CD14-positive monocyte (primary cell): ENCODE measurements around the gene DRAXIN. TPM values are rescaled to one million over a fixed set of nuclear protein-coding genes. Genes with fewer than 3 reads are reported as not detected.
A peak's percentile ranks its signal among the peaks of the same experiment; 100 is the strongest.

Source experiments
- DNase-seq, 3 donors: peaks; one replicate each; pipeline ENCODE4 v3.0.0-alpha.2; 2011 to 2022
- H2AFZ ChIP-seq: 2 replicates; pipeline ENCODE4 v1.6.0; 2012; ENCODE audit warnings: mild to moderate bottlenecking, low read depth, low read length, inconsistent platforms; ENCODE audit not compliant: insufficient read depth, poor library complexity, severe bottlenecking
- H3K27ac ChIP-seq, 2 donors: 1 replicate in 1 of 2; 2 replicates in 1 of 2; pipeline ENCODE4 v1.5.1; 2012 to 2013; ENCODE audit warnings: low read length in 2 of 2, control low read depth in 1 of 2, inconsistent platforms in 1 of 2, low read depth in 1 of 2, mild to moderate bottlenecking in 1 of 2
- H3K27me3 ChIP-seq, 2 donors: one replicate each; pipeline versions ENCODE4 v1.6.0 to v1.6.1; 2011 to 2013; ENCODE audit warnings: low read length in 2 of 2; ENCODE audit not compliant: control insufficient read depth in 2 of 2, insufficient read depth in 2 of 2
- H3K36me3 ChIP-seq, 2 donors: replicated peaks in 1 of 2; 1 replicate in 1 of 2; 2 replicates in 1 of 2; pipeline versions ENCODE4 v1.5.1 to v1.6.1; 2012 to 2013; ENCODE audit warnings: low read length in 2 of 2, control low read depth in 1 of 2, inconsistent platforms in 1 of 2, mild to moderate bottlenecking in 1 of 2; ENCODE audit not compliant: insufficient read depth in 2 of 2, control insufficient read depth in 1 of 2
- H3K4me1 ChIP-seq, 2 donors: 1 replicate in 1 of 2; 2 replicates in 1 of 2; pipeline versions ENCODE4 v1.5.1 to v1.6.1; 2012 to 2013; ENCODE audit warnings: low read length in 2 of 2, control low read depth in 1 of 2, inconsistent platforms in 1 of 2, mild to moderate bottlenecking in 1 of 2, moderate library complexity in 1 of 2; ENCODE audit not compliant: insufficient read depth in 2 of 2, control insufficient read depth in 1 of 2
- H3K4me2 ChIP-seq: replicated peaks from 2 replicates; pipeline ENCODE3; 2012; ENCODE audit warnings: low read length, moderate library complexity, mild to moderate bottlenecking; ENCODE audit not compliant: poor library complexity, severe bottlenecking; ENCODE audit errors: extremely low read depth
- H3K4me3 ChIP-seq, 3 experiments: fragments of 200-600 bp in 1 of 3; sonication (generic) in 1 of 3; replicated peaks in 1 of 3; 1 replicate in 2 of 3; 2 replicates in 1 of 3; pipeline ENCODE4 v1.5.1; 2011 to 2013; ENCODE audit warnings: low read length in 3 of 3, mild to moderate bottlenecking in 3 of 3, control low read depth in 2 of 3, low read depth in 2 of 3, inconsistent platforms in 1 of 3, moderate library complexity in 1 of 3
- H3K79me2 ChIP-seq: 2 replicates; pipeline ENCODE4 v1.6.0; 2012; ENCODE audit warnings: mild to moderate bottlenecking, control low read depth, inconsistent platforms, low read length, moderate library complexity; ENCODE audit not compliant: insufficient read depth
- H3K9ac ChIP-seq: 2 replicates; pipeline ENCODE4 v1.6.0; 2017; ENCODE audit warnings: low read length, mild to moderate bottlenecking; ENCODE audit not compliant: insufficient read depth, poor library complexity, severe bottlenecking
- H3K9me3 ChIP-seq, 2 donors: replicated peaks in 1 of 2; 1 replicate in 1 of 2; 2 replicates in 1 of 2; pipeline versions ENCODE4 v1.5.1 to v1.6.1; 2012 to 2013; ENCODE audit warnings: low read length in 2 of 2, control low read depth in 1 of 2; ENCODE audit not compliant: control insufficient read depth in 1 of 2, insufficient read depth in 1 of 2
- H4K20me1 ChIP-seq: 2 replicates; pipeline ENCODE4 v1.6.0; 2012; ENCODE audit warnings: mild to moderate bottlenecking, low read length, control low read depth, moderate library complexity; ENCODE audit not compliant: insufficient read depth
- H3K27ac Mint-ChIP-seq, 7 donors: one replicate each; pipeline ENCODE4 v1.8.0; 2020; ENCODE audit warnings: mild to moderate bottlenecking in 7 of 7, mixed read lengths in 7 of 7, moderate library complexity in 6 of 7, inconsistent platforms in 2 of 7
- H3K27me3 Mint-ChIP-seq, 3 donors: one replicate each; pipeline ENCODE4 v1.8.0; 2021 to 2022; ENCODE audit warnings: low read depth in 3 of 3, mild to moderate bottlenecking in 3 of 3, mixed read lengths in 3 of 3, moderate library complexity in 3 of 3, inconsistent platforms in 1 of 3
- H3K36me3 Mint-ChIP-seq, 2 donors: one replicate each; pipeline ENCODE4 v1.8.0; 2020; ENCODE audit warnings: mixed read lengths in 2 of 2, inconsistent platforms in 1 of 2, mild to moderate bottlenecking in 1 of 2
- H3K4me1 Mint-ChIP-seq: one replicate; pipeline ENCODE4 v1.8.0; 2020; ENCODE audit warnings: mild to moderate bottlenecking, mixed read lengths
- H3K4me3 Mint-ChIP-seq, 2 donors: one replicate each; pipeline ENCODE4 v1.8.0; 2020; ENCODE audit warnings: mild to moderate bottlenecking in 2 of 2, mixed read lengths in 2 of 2, moderate library complexity in 1 of 2
- H3K9me3 Mint-ChIP-seq, 7 donors: one replicate each; pipeline ENCODE4 v1.8.0; 2020 to 2022; ENCODE audit warnings: mixed read lengths in 7 of 7, mild to moderate bottlenecking in 6 of 7, moderate library complexity in 6 of 7, inconsistent platforms in 2 of 7
- WGBS: methylation state at CpG from one replicate; pipeline ENCODE4 v1.1.5; 2013; ENCODE audit warnings: missing lambda C conversion rate; ENCODE audit not compliant: insufficient coverage; 5-methylcytosine and 5-hydroxymethylcytosine counted together
- intact Hi-C, 2 donors: fragments of 100-400 bp; cut with micrococcal nuclease; formaldehyde crosslinking; loops; one replicate each; pipeline versions ENCODE4 v1.15.0 to v1.15.1; 2023
- polyA plus RNA-seq, 3 donors: library from polyadenylated mRNA; depleted of rRNA in 1 of 3; unstranded in 2 of 3; stranded (reverse) in 1 of 3; fragments of 300-500 nt in 2 of 3; fragments of >200 nt in 1 of 3; fragmentation: Illumina TruSeq in 2 of 3; gene quantifications; 1 replicate in 2 of 3; 2 replicates in 1 of 3; pipeline ENCODE4 v1.2.3, GENCODE V29; 2012 to 2021
- TF ChIP-seq, protein P1 (sequence below): fragments of 200-600 bp; IDR thresholded peaks from one replicate; pipeline ENCODE4 v1.8.0; 2022; ENCODE audit warnings: antibody characterized with exemption, mild to moderate bottlenecking

Gene DRAXIN
- polyA plus RNA-seq, 3 donors = 0.14 to 0.27 (median 0.18) TPM

DNA sequence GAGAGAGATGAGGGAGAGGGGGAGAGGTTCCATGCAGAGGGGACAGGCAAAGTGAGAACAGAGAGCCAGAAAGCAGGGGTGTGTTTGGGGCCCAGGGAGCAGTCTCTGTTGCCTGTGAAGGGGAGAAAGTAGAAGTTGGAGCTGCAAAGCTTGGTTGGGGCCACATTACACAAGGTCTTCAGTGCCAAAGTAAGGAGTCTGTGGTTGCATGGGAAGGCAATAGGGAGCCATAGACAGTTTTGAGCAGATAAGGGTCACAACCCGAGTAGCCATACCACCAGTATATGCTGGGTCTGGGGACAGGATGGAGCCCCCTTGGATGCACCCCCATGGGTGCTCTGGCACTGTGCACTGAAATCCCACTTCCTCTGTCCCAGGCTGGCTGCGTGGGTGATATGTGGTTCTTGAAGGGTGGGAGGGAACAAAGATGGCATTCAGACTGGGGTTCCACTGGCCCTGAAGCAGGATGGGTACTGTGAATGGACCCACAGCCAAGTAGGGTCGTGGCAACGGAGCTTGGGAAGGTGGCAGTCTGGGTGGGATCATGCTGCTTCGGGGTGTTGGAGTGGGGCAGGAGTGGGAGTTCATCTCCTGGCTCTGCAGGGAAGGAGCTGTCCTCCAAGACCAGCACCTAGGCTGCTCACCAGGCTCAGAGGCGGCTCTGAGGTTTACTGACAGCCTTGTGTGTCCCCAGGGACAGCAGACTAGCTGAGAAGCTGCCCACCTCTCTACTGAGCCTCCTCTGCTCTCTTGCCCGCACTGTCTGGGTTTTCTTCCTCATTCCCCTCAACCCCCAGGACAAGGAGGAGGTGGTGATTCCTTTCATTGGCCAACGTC lies 12.1 kb downstream of the DRAXIN start:
- WGBS = 60% methylated on average over 7 of the region's 8 CpGs
- Histone ChIP-seq H3K36me3 (no peaks in the 10 kb centered on the region), H3K4me2 (no peak overlapping the region), H4K20me1 (no peaks in the 10 kb centered on the region), H3K27me3 (peaks cover 0 to 25% of the 10 kb centered on the region in 2 donors), H3K9ac (no peak overlapping the region), H3K4me3 (no peak overlapping the region), H3K27ac (no peak overlapping the region), H3K79me2 (no peaks in the 10 kb centered on the region), H3K4me1 (no peaks in the 10 kb centered on the region), H3K9me3 (no peaks in the 10 kb centered on the region), H2AFZ (no peak overlapping the region)
- DNase-seq = no peak
- TF ChIP-seq, protein P1, sequence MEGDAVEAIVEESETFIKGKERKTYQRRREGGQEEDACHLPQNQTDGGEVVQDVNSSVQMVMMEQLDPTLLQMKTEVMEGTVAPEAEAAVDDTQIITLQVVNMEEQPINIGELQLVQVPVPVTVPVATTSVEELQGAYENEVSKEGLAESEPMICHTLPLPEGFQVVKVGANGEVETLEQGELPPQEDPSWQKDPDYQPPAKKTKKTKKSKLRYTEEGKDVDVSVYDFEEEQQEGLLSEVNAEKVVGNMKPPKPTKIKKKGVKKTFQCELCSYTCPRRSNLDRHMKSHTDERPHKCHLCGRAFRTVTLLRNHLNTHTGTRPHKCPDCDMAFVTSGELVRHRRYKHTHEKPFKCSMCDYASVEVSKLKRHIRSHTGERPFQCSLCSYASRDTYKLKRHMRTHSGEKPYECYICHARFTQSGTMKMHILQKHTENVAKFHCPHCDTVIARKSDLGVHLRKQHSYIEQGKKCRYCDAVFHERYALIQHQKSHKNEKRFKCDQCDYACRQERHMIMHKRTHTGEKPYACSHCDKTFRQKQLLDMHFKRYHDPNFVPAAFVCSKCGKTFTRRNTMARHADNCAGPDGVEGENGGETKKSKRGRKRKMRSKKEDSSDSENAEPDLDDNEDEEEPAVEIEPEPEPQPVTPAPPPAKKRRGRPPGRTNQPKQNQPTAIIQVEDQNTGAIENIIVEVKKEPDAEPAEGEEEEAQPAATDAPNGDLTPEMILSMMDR = no peak
- Mint-ChIP-seq H3K27me3 (peaks cover 26 to 40% (median 31%) of the 10 kb centered on the region in 3 donors), H3K4me1 (peaks cover 1% of the 10 kb centered on the region), H3K4me3 (peak overlapping the region in 1 of 2 donors; percentile 39), H3K9me3 (peaks cover 0 to 3% (median 0%) of the 10 kb centered on the region in 7 donors), H3K27ac (peak overlapping the region in 1 of 7 donors; percentile 22), H3K36me3 (no peaks in the 10 kb centered on the region)
- intact Hi-C loops = no loop called here

DNA sequence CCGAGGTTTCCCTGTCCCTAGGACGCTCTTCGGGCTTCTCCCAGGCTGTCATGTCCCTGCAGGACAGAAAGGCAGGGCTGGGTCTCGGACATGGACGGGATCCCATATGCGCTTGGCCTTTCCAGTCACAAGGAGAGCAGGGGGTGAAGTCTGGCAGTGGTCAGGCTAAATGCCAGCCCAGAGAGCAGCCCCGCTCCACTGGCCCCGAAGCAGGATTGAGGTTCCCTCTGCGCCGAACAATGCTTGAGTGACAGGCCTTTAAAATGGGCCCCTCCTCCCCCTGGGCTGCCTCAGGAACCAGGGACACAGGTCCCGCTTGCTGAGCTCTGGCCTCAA lies 12.7 kb downstream of the DRAXIN start:
- DNase-seq = no peak
- H3K27me3 Mint-ChIP-seq = peaks cover 27 to 36% (median 34%) of the 10 kb centered on the region in 3 donors
- no peaks in the 10 kb centered on the region for H3K36me3 Mint-ChIP-seq
- 69% methylated on average over 10 of the region's 11 CpGs for WGBS
- no peak overlapping the region for H2AFZ ChIP-seq
- H4K20me1 ChIP-seq = no peaks in the 10 kb centered on the region
- H3K27ac ChIP-seq = no peak overlapping the region
- TF ChIP-seq, protein P1 = no peak
- peak overlapping the region in 1 of 2 donors; percentile 15 for H3K4me3 Mint-ChIP-seq
- no peak overlapping the region for H3K9ac ChIP-seq
- H3K4me1 Mint-ChIP-seq = peaks cover 4% of the 10 kb centered on the region
- H3K9me3 Mint-ChIP-seq = peaks cover 0 to 3% (median 0%) of the 10 kb centered on the region in 7 donors
- no peak overlapping the region for H3K4me3 ChIP-seq
- H3K9me3 ChIP-seq = no peaks in the 10 kb centered on the region
- intact Hi-C loops = no loop called here
- no peaks in the 10 kb centered on the region for H3K79me2 ChIP-seq
- H3K27ac Mint-ChIP-seq = no peak overlapping the region
- no peaks in the 10 kb centered on the region for H3K36me3 ChIP-seq
- peaks cover 0 to 25% of the 10 kb centered on the region in 2 donors for H3K27me3 ChIP-seq
- H3K4me1 ChIP-seq = no peaks in the 10 kb centered on the region
- no peak overlapping the region for H3K4me2 ChIP-seq
